Adipose tissue (tissue), 3 donors: ENCODE measurements around the gene KRT14. TPM values are rescaled to one million over a fixed set of nuclear protein-coding genes. Genes with fewer than 3 reads are reported as not detected.
"Not testable (repeated sequence)": the region's sequence is repeated elsewhere in the genome, so short reads cannot be mapped to it uniquely, and the experiment has no call there.

Source experiments
- H3K27ac ChIP-seq: one replicate; pipeline ENCODE4 v1.5.1; 2013; ENCODE audit warnings: low read depth, low read length
- WGBS, 3 donors: extraction: QIAGEN DNeasy Blood & Tissue Kit; methylation state at CpG; one replicate each; pipeline ENCODE4 v1.1.7; 2013; 5-methylcytosine and 5-hydroxymethylcytosine counted together
- polyA plus RNA-seq, 3 donors: library from polyadenylated mRNA; stranded (reverse); fragments of 200-250 nt; gene quantifications; one replicate each; pipeline ENCODE4 v1.2.3, GENCODE V29; 2013
- donor health status: healthy with polysubstance abuse.
- donor health status: Bipolar disorder and iron deficiency.
- donor health status: healthy.

KRT14 gene
- 1 to 10 TPM in 2 of 3 donors, under 1 TPM in 1; 0.25 to 7.8 (median 1.0) TPM for polyA plus RNA-seq

- H3K27ac ChIP-seq, result no peak within 1 kb of the TSS
- WGBS, 3 donors, result 73 to 88% (median 85%) methylated on average over 15 of the region's 15 CpGs
Observed at GRCh38 chr17:41586863-41587495, at the start of gene KRT14. Gene KRT14, minus strand, starts transcription at chr17:41586895. Its CDS starts 61 bp downstream, at chr17:41586834.

GRCh38 chr17:41635121-41636097, 48.7 kb upstream of the KRT14 start:
- 36 to 51% (median 44%) methylated on average over 27 to 28 of the region's 28 CpGs for WGBS, 3 donors
- H3K27ac ChIP-seq, result no peak overlapping the region

GRCh38 chr17:41634639-41635038, 47.9 kb upstream of the KRT14 start:
- WGBS, 3 donors, result 58 to 66% (median 64%) methylated on average over 7 of the region's 7 CpGs
- H3K27ac ChIP-seq, result no peak overlapping the region

GRCh38 chr17:41633556-41634199, 47.0 kb upstream of the KRT14 start:
- H3K27ac ChIP-seq, result no peak overlapping the region
- 91 to 92% (median 92%) methylated on average over 14 of the region's 14 CpGs for WGBS, 3 donors

GRCh38 chr17:41632482-41633105, 45.9 kb upstream of the KRT14 start:
- WGBS, 3 donors, result 68 to 76% (median 68%) methylated on average over 5 of the region's 5 CpGs
- H3K27ac ChIP-seq, result no peak overlapping the region

DNA sequence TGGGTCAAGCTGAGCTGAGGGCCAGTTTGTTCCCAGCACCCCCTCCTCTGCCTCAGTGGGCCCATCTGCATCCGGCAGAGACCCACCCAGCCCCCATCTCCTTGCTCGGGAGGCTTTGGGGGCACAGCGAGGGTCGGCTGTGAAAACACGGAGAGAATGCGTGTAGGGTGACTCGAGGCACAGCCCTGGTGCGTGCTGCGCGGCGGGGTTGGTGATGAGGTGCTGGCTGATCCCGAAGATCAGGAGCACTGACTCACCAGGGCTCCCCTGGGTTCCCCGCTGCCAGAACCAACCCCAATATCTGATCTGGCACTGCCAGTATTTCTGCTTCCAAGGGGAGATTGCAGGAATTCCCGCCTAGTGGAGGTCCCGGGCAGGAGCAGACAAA, 45.2 kb upstream of the KRT14 start:
- WGBS, 3 donors, result 88 to 91% (median 91%) methylated on average over 15 of the region's 15 CpGs
- H3K27ac ChIP-seq, result no peak overlapping the region

DNA sequence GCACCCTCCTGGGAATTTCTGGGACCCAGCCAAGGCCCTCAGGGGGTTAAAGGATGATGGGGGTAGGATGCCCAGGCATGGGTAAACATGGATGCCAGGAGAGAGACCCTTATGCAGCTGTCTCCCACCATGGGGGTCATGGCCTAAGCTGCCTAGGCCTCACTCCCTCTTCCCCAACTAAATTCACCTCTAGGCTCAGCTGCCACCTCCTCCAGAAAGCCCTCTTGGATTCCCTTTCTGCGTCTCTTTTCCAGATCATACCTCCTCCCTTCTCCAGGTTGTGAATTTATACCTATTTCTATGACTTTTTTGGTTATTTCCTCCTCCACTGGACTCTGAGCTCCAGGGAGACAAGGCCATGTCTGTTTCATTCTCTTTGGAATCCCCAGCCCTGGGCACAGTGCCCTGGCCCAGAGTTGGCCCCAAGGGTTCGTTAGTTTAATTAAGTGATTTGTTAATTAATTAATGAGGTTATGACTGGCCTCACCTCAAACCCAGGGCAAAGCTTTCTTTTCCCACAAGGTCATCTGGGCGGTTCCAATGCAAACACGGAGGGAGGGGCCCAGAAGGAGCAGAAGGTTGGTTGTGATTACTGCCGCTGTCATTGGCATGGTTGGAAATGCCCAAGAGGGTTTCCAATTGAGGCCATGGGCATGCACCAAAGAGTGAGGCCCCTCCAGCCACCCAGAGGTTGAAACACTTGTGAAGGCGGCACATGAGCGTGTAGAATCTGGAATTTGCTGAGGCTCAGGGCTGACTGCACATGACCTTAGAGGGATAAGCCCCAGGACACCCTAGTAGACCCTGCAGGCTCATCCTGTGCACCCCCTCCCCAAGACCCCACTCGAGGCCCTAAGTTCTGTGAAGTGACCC, 44.6 kb upstream of the KRT14 start:
- WGBS, 3 donors, result 78 to 89% (median 82%) methylated on average over 8 of the region's 8 CpGs
- no peak overlapping the region for H3K27ac ChIP-seq

DNA sequence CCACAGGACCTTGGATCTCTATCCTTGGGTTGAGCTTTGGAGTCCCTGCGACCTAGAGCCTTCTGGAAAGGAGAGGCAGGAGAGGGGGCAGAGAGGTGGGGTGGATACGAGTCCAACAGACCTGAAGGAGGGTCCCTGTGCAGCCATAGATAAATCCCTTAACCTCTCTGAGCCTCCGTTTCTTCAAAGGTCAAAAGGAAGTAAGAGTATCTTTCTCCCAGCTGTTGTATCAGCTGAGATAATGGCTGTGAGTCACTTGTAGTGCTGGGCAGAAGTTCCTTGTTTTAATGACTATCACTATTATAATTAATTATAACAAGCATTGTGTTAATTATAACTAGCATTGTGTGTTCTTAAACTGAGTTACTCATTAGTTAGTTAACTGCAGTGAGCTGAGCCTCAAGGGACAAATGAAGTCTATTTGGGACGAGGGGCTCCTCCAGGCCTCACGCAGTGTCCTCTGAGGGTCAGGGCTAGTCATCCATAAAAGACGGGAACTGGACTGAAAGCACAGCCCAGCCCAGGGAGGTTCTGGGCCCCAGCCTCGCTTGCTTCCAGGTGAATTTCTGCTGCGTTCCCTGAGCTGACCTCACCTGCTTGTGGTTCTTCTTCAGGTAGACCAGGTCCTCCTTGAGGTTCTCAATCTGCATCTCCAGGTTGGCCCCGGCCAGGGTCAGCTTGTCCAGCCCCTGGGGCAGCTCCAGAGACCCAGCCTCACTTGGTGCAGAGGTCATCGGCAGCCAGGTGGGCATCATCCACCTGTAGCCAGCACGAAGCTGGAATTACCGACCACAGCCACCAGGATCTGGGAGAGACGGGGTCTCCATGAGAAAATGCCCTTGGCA, 43.4 kb upstream of the KRT14 start:
- no peak overlapping the region for H3K27ac ChIP-seq
- 78 to 81% (median 79%) methylated on average over 13 of the region's 13 CpGs for WGBS, 3 donors

DNA sequence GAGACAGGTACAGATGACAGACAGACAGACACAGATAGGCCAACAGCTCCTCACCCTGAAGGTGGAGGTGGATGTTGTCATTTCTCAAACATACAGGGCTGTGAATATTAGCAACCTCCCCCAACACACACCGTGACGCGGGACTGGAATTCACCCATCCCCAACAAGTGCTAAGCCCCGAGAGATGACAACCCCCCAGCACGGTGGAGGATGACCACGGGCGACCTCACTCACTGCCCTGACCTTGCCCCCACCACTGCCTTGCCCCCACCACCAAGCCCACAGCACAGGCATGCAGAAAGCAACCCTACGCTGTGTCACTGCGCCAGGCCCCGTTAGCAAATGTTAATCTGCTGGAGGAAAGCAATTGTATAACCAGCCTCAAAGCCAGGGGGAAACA, 42.6 kb upstream of the KRT14 start:
- no peak overlapping the region for H3K27ac ChIP-seq
- 72 to 82% (median 80%) methylated on average over 10 of the region's 10 CpGs for WGBS, 3 donors

DNA sequence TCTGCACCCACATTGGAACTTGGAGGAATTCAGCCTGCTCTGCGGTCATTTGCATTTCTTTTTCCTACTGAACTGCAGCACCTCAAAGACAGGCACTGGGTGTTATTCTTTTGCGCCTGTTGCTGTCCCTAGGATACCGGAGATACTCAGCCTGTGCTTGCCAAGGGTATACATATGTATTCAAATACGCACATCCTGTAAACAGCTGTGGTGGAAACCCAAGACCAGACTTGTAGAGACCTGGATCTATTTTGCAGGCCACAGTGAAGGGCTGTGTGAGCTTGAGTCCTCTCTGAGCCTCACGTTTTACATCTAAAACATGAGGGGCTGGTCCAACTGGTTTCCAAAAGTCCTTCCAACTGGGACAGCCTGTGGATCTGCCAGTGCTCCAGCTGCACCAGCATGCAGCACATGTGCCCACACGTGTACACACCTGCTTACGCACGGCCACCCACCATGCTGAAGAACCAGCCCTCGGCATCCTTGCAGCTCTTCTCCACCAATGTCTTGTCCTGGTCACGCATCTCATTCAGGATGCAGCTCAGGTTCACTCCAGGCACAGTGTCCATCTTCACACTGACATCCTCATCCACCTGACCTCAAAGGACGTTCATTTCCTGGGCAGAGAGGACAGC, 42.0 kb upstream of the KRT14 start:
- 82 to 89% (median 86%) methylated on average over 11 of the region's 11 CpGs for WGBS, 3 donors
- not testable (repeated sequence) for H3K27ac ChIP-seq

DNA sequence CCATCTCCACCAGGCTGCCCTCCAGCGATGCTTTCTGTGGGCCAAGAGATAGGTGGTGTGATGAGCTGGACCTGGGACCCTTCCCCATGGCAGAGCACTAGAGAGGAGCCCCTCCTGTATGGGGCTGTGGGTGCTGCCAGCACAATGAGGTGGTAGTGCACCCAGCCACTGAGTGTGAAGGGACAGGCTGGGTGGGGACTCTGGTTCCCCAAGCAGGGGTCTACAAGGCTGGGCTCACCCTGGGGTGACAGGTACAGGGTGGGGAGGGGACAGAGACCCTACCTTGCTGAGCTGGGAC, 41.3 kb upstream of the KRT14 start:
- 67 to 79% (median 74%) methylated on average over 1 of the region's 1 CpG for WGBS, 3 donors
- not testable (repeated sequence) for H3K27ac ChIP-seq

DNA sequence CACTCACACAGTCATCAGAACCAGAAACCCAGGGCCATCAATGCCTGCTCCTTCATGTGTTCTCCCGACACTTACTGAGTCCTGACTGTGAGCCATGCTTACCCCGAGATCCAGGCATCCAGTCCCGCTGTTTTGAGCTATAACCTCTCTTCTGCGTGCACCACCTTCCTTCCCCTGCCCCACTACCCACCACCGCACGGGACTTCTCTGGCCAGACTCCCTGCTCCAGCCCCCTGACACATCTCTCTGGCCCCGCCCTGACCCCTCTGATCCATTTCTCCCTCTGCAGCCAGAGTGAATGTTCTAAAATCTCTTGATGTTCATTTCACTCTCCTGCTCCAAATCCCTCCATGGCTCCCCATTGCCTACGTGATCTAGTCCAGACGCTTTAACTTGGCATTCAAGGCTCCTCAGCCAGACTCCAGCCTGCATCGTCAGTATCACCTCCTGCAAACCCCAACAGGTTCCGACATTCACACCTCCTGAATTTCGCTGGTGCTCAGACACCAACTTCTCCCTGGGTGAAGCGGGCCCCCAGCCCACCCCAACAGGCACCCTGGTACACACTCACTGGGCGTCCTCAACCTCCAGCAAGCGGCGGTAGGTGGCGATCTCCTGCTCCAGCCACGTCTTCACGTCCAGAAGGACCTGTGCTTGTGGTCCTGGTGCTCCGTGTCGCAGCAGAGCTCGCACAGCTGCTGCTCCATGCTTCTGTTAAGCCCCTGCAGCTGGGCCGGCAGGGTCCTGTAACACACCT, 40.8 kb upstream of the KRT14 start:
- WGBS, 3 donors, result 80 to 92% (median 88%) methylated on average over 22 to 23 of the region's 23 CpGs
- no peak overlapping the region for H3K27ac ChIP-seq

GRCh38 chr17:41626914-41627295, 40.2 kb upstream of the KRT14 start:
- WGBS, 3 donors, result 87 to 94% (median 89%) methylated on average over 5 of the region's 5 CpGs
- not testable (repeated sequence) for H3K27ac ChIP-seq

DNA sequence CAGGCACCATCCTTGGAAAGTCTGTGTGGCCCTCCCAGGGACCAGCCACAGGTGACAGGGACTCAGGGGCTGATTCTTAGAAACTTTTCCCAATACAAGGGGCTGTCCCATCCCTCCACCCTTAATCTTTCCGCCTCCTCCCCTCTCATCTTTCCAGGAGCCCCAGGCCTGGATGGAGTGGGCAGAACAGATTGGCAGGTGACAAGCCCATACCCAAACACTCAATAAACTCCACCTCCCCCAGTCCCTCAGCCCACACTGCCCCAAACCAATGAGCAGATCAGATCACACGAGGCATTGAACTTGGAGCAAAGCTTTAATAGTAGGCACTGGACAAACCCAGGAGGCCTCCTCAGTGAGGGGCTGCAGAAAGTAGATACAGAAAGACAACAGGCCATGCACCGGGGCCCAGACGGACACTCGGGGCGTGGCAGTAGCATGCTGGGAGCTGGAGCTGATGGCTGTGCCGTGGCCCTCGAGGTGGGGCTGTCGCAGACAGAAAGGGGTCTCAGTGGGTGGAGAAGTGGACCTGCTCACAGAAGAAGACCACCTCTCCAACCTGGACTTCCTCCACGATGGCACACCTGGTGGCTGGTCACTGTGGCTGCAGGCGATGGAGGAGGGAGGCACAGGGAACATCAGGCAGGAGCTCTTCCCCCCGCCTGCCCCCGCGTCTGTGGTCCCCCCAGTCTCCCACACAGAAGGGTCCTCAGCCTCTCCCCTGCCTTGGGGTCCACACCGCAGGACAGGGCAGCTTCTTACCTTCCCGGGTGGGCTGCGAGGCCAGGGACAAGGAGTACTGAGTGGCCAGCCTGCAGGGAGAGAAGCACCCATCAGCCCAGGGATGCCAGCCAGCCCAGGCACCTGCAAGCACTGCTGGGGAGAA, 39.6 kb upstream of the KRT14 start:
- WGBS, 3 donors, result 75 to 91% (median 89%) methylated on average over 17 of the region's 17 CpGs
- H3K27ac ChIP-seq, result not testable (repeated sequence)

GRCh38 chr17:41625602-41626001, 38.9 kb upstream of the KRT14 start:
- no peak overlapping the region for H3K27ac ChIP-seq
- 50 to 56% (median 55%) methylated on average over 16 of the region's 16 CpGs for WGBS, 3 donors
